K562 (cell line): ENCODE data around the gene RFLNA. TPM values are rescaled to one million over a fixed set of nuclear protein-coding genes. Genes with fewer than 3 reads are reported as not detected.

ENCODE experiments used
- ATAC-seq: fragments of 200-7000 bp; cut with Tn5 transposase; 3 replicates; pipeline ENCODE4 v1.9.1; 2020; ENCODE audit warnings: moderate library complexity
- BruUV-seq: library from RNA; stranded (reverse); fragments of 400-500 nt; replicated peaks from 2 replicates; lab custom pipeline; 2021; lab: Mats Ljungman, UMichigan
- CTCF ChIA-PET: fragments of 300-600 bp; formaldehyde crosslinking; extraction: SDS; loops from one replicate; lab custom pipeline; 2021; ENCODE audit warnings: low intra/inter-chr PET ratio; lab: Yijun Ruan, JAX
- POLR2A ChIA-PET: fragments of 300-600, 350-650 bp; sonication (Branson Sonifier 250); formaldehyde crosslinking; extraction: SDS; loops from one replicate; lab custom pipeline; 2021; ENCODE audit warnings: antibody characterized with exemption, inconsistent platforms; lab: Yijun Ruan, JAX
- DNase-seq, 4 experiments: peaks; one replicate each; pipeline versions ENCODE4 v3.0.0 to v3.0.0-alpha.2; 2011 to 2018; ENCODE audit warnings: low spot score in 3 of 4, mixed read lengths in 3 of 4; ENCODE audit errors: extremely low read depth in 1 of 4
- FAIRE-seq: peaks from 2 replicates; lab custom pipeline; 2011; peaks lifted over from hg19 to GRCh38; lab: Jason Lieb, UNC
- H2AFZ ChIP-seq: 2 replicates; pipeline ENCODE4 v1.6.0; 2011; ENCODE audit warnings: low read depth, low read length, control low read depth, inconsistent platforms
- H3K27ac ChIP-seq: fragments of 200-600 bp; 3 replicates; pipeline ENCODE4 v1.8.0; 2011; ENCODE audit warnings: low read depth, mild to moderate bottlenecking, control low read depth, inconsistent platforms, low read length, moderate library complexity, mixed read lengths; ENCODE audit errors: extremely low read depth
- H3K27me3 ChIP-seq, 2 experiments: fragments of 300-600 bp in 1 of 2; 2 replicates in 1 of 2; 3 replicates in 1 of 2; pipeline versions ENCODE4 v1.6.0 to v1.8.0; 2011; ENCODE audit warnings: inconsistent platforms in 2 of 2, low read length in 2 of 2, mild to moderate bottlenecking in 1 of 2, mixed read lengths in 1 of 2, moderate library complexity in 1 of 2; ENCODE audit not compliant: control insufficient read depth in 2 of 2, insufficient read depth in 2 of 2
- H3K36me3 ChIP-seq: fragments of 300-600 bp; 3 replicates; pipeline ENCODE4 v1.8.0; 2011; ENCODE audit warnings: mild to moderate bottlenecking, low read length, inconsistent platforms; ENCODE audit not compliant: control insufficient read depth, insufficient read depth
- H3K4me1 ChIP-seq, 2 experiments: fragments of 200-600 bp in 1 of 2; replicated peaks in 1 of 2; 2 replicates in 1 of 2; 3 replicates in 1 of 2; pipeline versions ENCODE4 v1.5.1 to v1.8.0; 2011; ENCODE audit warnings: inconsistent platforms in 2 of 2, low read length in 2 of 2, mild to moderate bottlenecking in 1 of 2, mixed read lengths in 1 of 2, moderate library complexity in 1 of 2; ENCODE audit not compliant: control insufficient read depth in 2 of 2, insufficient read depth in 2 of 2
- H3K4me2 ChIP-seq: 2 replicates; pipeline ENCODE4 v1.6.1; 2011; ENCODE audit warnings: low read length, control low read depth, inconsistent platforms, mixed read lengths; ENCODE audit not compliant: insufficient read depth
- H3K4me3 ChIP-seq: fragments of 200-600 bp; sonication (generic), shearing (Covaris generic); 2 replicates; pipeline ENCODE4 v1.5.1; 2016; ENCODE audit warnings: control low read depth, inconsistent platforms
- H3K79me2 ChIP-seq: fragments of 200-600 bp; 3 replicates; pipeline ENCODE4 v1.8.0; 2011; ENCODE audit warnings: low read length, inconsistent platforms; ENCODE audit not compliant: control insufficient read depth, insufficient read depth
- H3K9ac ChIP-seq, 2 experiments: 2 replicates each; pipeline versions ENCODE4 v1.6.0 to v1.6.1; 2011; ENCODE audit warnings: low read depth in 2 of 2, low read length in 2 of 2, control low read depth in 1 of 2, inconsistent platforms in 1 of 2, mild to moderate bottlenecking in 1 of 2, mixed read lengths in 1 of 2; ENCODE audit not compliant: insufficient read depth in 1 of 2
- H3K9me1 ChIP-seq: one replicate; pipeline ENCODE4 v1.6.0; 2011; ENCODE audit warnings: inconsistent platforms, mild to moderate bottlenecking, low read length, moderate library complexity; ENCODE audit not compliant: control insufficient read depth, insufficient read depth
- H3K9me3 ChIP-seq: replicated peaks from 2 replicates; pipeline ENCODE4 v1.5.1; 2011; ENCODE audit warnings: low read depth, low read length, inconsistent platforms; ENCODE audit not compliant: control insufficient read depth, insufficient read depth
- H4K20me1 ChIP-seq: replicated peaks from 2 replicates; pipeline ENCODE4 v1.6.1; 2011; ENCODE audit warnings: low read length, inconsistent platforms, mixed read lengths; ENCODE audit not compliant: control insufficient read depth, insufficient read depth
- CXXC5 ChIP-seq: fragments of 250-450 bp; sonication (Bioruptor Pico); IDR thresholded peaks from 2 replicates; pipeline ENCODE4 v1.8.0; 2022; ENCODE audit warnings: inconsistent platforms, mild to moderate bottlenecking, moderate library complexity
- HNRNPUL1 ChIP-seq: fragments of 200-400 bp; formaldehyde crosslinking; IDR thresholded peaks from 2 replicates; pipeline ENCODE4 v1.6.1; 2017; ENCODE audit warnings: low read length
- NFATC3 ChIP-seq: fragments of 450-650 bp; IDR thresholded peaks from 2 replicates; pipeline ENCODE4 v1.6.1; 2017; ENCODE audit warnings: mild to moderate bottlenecking
- NR0B1 ChIP-seq: fragments of 450-650 bp; IDR thresholded peaks from one replicate; pipeline ENCODE4 v1.6.1; 2018; ENCODE audit warnings: mild to moderate bottlenecking, moderate library complexity; ENCODE audit not compliant: partially characterized antibody
- SRSF7 ChIP-seq: fragments of 200-400 bp; formaldehyde crosslinking; optimal IDR thresholded peaks from 2 replicates; pipeline ENCODE3; 2017; ENCODE audit warnings: mild to moderate bottlenecking, low read depth, low read length
- ZNF277 ChIP-seq: fragments of 250-450 bp; sonication (Bioruptor Pico); IDR thresholded peaks from 2 replicates; pipeline ENCODE4 v1.8.0; 2022; ENCODE audit warnings: inconsistent platforms, mild to moderate bottlenecking, moderate library complexity, borderline replicate concordance
- ZNF511 ChIP-seq: sonication (generic); formaldehyde crosslinking; IDR thresholded peaks from 2 replicates; pipeline ENCODE4 v1.8.0; 2022; ENCODE audit warnings: mild to moderate bottlenecking, missing genetic modification reagents
- WGBS: fragments of 100-300 bp; shearing (Covaris generic); methylation state at CpG from one replicate; pipeline ENCODE4 v1.1.6; 2016; ENCODE audit warnings: low coverage, mixed read lengths; ENCODE audit not compliant: insufficient coverage; ENCODE audit errors: missing lambda C conversion rate; 5-methylcytosine and 5-hydroxymethylcytosine counted together
- in situ Hi-C: fragments of 300-500 bp; cut with MboI; formaldehyde crosslinking; loops from 4 replicates; pipeline ENCODE4 v1.15.0; 2018; ENCODE audit warnings: inconsistent platforms, mixed read lengths
- intact Hi-C: fragments of 100-400 bp; cut with micrococcal nuclease; formaldehyde crosslinking; loops from 2 replicates; pipeline ENCODE4 v1.14.2; 2022
- polyA plus RNA-seq, 8 experiments: library from polyadenylated mRNA; depleted of rRNA in 4 of 8; stranded (reverse) in 5 of 8; unstranded in 3 of 8; fragments of >200 nt; fragmentation: Nextera tagmentation in 2 of 8; fragmentation: Illumina TruSeq in 1 of 8; extraction: Ambion mirVana in 2 of 8; extraction: Trizol in 1 of 8; gene quantifications; 2 replicates each; pipeline versions ENCODE4 v1.2.1 to v1.2.3, GENCODE V29; 2011 to 2014; ENCODE audit warnings: inconsistent platforms in 1 of 8, missing spikeins in 1 of 8
- total RNA-seq, 7 experiments: library from RNA; depleted of rRNA in 6 of 7; stranded (reverse); fragments of >200 nt in 6 of 7; fragmentation: Illumina TruSeq in 2 of 7; extraction: Trizol in 2 of 7; gene quantifications; 2 replicates each; pipeline versions ENCODE4 v1.2.1 to v1.2.3, GENCODE V29; 2011 to 2021; ENCODE audit warnings: low replicate concordance in 1 of 7

RFLNA gene
- total and polyA plus RNA-seq, 9 of the 15 experiments (the other 6 are each of a cell fraction or from before 2014, with no cell fraction given), result not detected

GRCh38 chr12:124328636-124329035 is 33.7 kb downstream of the RFLNA start:
- intact Hi-C loops, result loop anchor here (10.0 kb wide), 1 partner anchor 356 kb away; no protein-coding TSS in a partner anchor
- ATAC-seq, result no peak
- POLR2A ChIA-PET, result no interaction called here
- TF ChIP-seq HNRNPUL1 (no peak), ZNF511 (CRISPR knock-in tag) (no peak), NFATC3 (no peak), NR0B1 (no peak), CXXC5 (no peak), SRSF7 (no peak), ZNF277 (no peak)
- TF ChIP-seq, all 486 proteins: peak for 0
- peaks cover 8% of the 10 kb centered on the region for H3K9me3 ChIP-seq
- no peaks in the 10 kb centered on the region for H3K9me1 ChIP-seq
- H3K36me3 ChIP-seq, result peaks cover 53% of the 10 kb centered on the region; the same call in 2 of the 3 replicates
- no TSS peak for BruUV-seq
- H3K9ac ChIP-seq, result no peak overlapping the region
- DNase-seq, result no peak
- H2AFZ ChIP-seq, result no peak overlapping the region
- H3K4me3 ChIP-seq, result no peak overlapping the region
- no peak overlapping the region for H3K27ac ChIP-seq
- FAIRE-seq, result no peak
- peaks cover 0 to 3% of the 10 kb centered on the region in 2 experiments; a peak in 1 of 5 replicates for H3K4me1 ChIP-seq
- no peaks in the 10 kb centered on the region for H4K20me1 ChIP-seq
- no peaks in the 10 kb centered on the region for H3K27me3 ChIP-seq
- no peak overlapping the region for H3K4me2 ChIP-seq
- CTCF ChIA-PET, result no interaction called here
- 87% methylated on average over 14 of the region's 14 CpGs for WGBS
- in situ Hi-C loops, result no loop called here
- H3K79me2 ChIP-seq, result no peaks in the 10 kb centered on the region
